Tibial artery (tissue), 4 donors: ENCODE results near the gene MAN2A1.

Experiments
- DNase-seq, 2 donors: peaks; one replicate each; pipeline ENCODE4 v3.0.0-alpha.2; 2019
- H3K27ac ChIP-seq, 2 donors: fragments of 200-600 bp; sonication (generic) in 1 of 2; 1 replicate in 1 of 2; 2 replicates in 1 of 2; pipeline ENCODE4 v1.5.1; 2018 to 2019; ENCODE audit warnings: mild to moderate bottlenecking in 1 of 2
- H3K27me3 ChIP-seq, 2 donors: fragments of 200-600 bp; sonication (generic) in 1 of 2; one replicate each; pipeline versions ENCODE4 v1.5.1 to v1.6.0; 2016 to 2019
- H3K36me3 ChIP-seq, 3 donors: fragments of 200-600 bp; sonication (generic) in 2 of 3; one replicate each; pipeline ENCODE4 v1.5.1; 2016 to 2019; ENCODE audit warnings: mild to moderate bottlenecking in 2 of 3
- H3K4me1 ChIP-seq, 4 donors: fragments of 200-600 bp; sonication (generic) in 2 of 4; 1 replicate in 3 of 4; 2 replicates in 1 of 4; pipeline ENCODE4 v1.5.1; 2016 to 2019
- H3K4me3 ChIP-seq, 2 donors: fragments of 200-600 bp; sonication (generic) in 1 of 2; 1 replicate in 1 of 2; 2 replicates in 1 of 2; pipeline ENCODE4 v1.5.1; 2018 to 2019; ENCODE audit warnings: mild to moderate bottlenecking in 2 of 2
- H3K9me3 ChIP-seq, 3 donors: fragments of 200-600 bp; sonication (generic) in 1 of 3; one replicate each; pipeline ENCODE4 v1.5.1; 2016 to 2019
- intact Hi-C: fragments of 100-400 bp; cut with DNase I; formaldehyde crosslinking; loops from one replicate; pipeline ENCODE4 v1.15.0; 2023; ENCODE audit warnings: low total_unique reads
- TF ChIP-seq, protein P1 (sequence below), 2 experiments: fragments of 200-600 bp in 1 of 2; fragments of 450-650 bp in 1 of 2; IDR thresholded peaks; one replicate each; pipeline ENCODE4 v1.5.1; 2017 to 2019; ENCODE audit warnings: antibody characterized with exemption in 2 of 2, mild to moderate bottlenecking in 1 of 2, moderate library complexity in 1 of 2

MAN2A1 gene

DNA sequence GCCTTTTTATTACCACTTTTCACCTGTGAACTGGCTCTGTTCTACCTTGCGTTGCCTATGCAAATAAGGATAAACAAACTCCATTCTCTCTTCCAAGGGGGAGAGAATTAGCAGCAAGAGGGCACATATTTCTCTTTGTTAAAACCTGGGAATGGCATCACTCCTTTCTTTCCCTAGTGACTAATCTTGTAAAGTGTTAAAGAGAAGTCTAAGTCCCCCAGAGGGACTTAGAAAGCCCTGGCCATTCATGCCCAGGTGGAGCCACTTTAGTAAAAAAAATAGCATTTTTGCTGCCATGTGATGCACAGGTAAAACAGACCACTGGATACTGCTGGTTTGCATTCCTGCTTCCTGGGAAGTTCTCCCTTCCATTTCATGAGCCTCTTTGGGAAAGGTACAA, 148.4 kb downstream of the MAN2A1 start:
- intact Hi-C loops: no loop called here
- Histone ChIP-seq H3K4me1 (no peaks in the 10 kb centered on the region), H3K27ac (no peak overlapping the region), H3K36me3 (peaks cover 21 to 29% (median 22%) of the 10 kb centered on the region in 3 donors), H3K9me3 (no peaks in the 10 kb centered on the region), H3K27me3 (no peaks in the 10 kb centered on the region), H3K4me3 (no peak overlapping the region)
- TF ChIP-seq, protein P1, sequence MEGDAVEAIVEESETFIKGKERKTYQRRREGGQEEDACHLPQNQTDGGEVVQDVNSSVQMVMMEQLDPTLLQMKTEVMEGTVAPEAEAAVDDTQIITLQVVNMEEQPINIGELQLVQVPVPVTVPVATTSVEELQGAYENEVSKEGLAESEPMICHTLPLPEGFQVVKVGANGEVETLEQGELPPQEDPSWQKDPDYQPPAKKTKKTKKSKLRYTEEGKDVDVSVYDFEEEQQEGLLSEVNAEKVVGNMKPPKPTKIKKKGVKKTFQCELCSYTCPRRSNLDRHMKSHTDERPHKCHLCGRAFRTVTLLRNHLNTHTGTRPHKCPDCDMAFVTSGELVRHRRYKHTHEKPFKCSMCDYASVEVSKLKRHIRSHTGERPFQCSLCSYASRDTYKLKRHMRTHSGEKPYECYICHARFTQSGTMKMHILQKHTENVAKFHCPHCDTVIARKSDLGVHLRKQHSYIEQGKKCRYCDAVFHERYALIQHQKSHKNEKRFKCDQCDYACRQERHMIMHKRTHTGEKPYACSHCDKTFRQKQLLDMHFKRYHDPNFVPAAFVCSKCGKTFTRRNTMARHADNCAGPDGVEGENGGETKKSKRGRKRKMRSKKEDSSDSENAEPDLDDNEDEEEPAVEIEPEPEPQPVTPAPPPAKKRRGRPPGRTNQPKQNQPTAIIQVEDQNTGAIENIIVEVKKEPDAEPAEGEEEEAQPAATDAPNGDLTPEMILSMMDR (IDR thresholded peaks at IDR 0.05): no peak
- DNase-seq: no peak

DNA sequence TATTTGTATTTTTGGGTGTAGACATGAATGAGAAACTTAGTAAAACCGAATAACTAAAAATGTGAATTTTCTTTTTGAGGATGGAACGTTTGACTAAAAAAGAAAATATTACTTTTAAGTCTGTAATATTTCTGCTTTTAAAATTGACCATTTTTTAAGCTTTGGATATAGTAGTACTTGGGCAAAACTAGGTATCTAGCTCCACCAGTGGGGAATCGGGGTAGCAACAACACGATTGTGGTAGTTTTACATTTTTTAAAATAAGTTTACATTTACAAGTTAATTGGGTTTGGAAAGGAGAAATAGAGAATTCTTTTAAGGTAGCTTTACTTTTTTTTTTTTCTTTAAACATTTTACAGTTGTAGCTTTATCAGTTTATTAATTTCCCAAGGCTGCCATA, 154.4 kb downstream of the MAN2A1 start:
- TF ChIP-seq, protein P1 (IDR thresholded peaks at IDR 0.05): no peak
- Histone ChIP-seq H3K4me1 (no peaks in the 10 kb centered on the region), H3K27ac (no peak overlapping the region), H3K36me3 (peaks cover 50 to 63% (median 57%) of the 10 kb centered on the region in 3 donors), H3K9me3 (no peaks in the 10 kb centered on the region), H3K4me3 (no peak overlapping the region), H3K27me3 (no peaks in the 10 kb centered on the region)
- no peak for DNase-seq
- intact Hi-C loops: no loop called here

DNA sequence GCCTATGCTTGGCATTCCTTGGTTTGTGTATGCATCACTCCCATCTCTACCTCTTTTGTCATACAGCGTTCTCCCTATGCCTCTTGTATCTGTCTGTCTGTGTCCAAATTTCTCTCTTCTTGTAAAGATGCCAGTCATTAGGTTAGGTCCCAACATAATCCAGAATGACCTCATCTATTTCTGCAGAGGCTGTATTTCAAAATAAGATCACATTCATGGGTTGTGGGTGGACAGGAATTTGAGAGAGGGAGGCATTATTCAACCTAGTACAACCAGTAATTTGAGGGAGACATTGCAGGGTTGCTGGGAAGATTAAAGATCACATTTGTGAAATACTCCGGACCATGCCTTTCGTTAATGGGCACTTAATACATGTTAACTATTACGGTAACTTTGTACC, 155.0 kb downstream of the MAN2A1 start:
- H3K27ac ChIP-seq: no peak overlapping the region

DNA sequence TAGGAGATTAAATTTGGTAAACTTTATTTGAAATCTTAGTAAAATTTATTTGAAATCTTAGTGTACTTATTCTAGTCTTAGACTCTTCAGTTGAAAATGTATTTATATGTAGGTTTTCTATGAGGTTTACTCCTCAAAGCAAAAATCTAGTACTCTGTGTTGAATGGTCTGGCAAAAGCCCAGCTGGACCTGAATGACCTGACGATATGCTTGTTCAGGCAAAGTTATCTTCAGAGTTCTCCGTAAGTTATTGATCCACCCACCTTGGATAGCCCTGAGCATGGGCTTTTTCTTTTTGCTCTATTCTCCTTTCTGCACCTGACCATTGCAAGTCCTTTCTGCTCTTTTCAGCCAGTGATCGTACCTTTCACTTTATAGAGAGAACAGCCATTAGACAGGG, 158.4 kb downstream of the MAN2A1 start:
- Histone ChIP-seq H3K27ac (no peak overlapping the region), H3K36me3 (peaks cover 38 to 63% (median 54%) of the 10 kb centered on the region in 3 donors), H3K27me3 (no peaks in the 10 kb centered on the region), H3K9me3 (no peaks in the 10 kb centered on the region), H3K4me1 (no peaks in the 10 kb centered on the region), H3K4me3 (no peak overlapping the region)
- TF ChIP-seq, protein P1 (IDR thresholded peaks at IDR 0.05): no peak
- DNase-seq: no peak
- intact Hi-C loops: no loop called here

More for the DNA sequence above, 155.0 kb downstream of the MAN2A1 start:
- no peak overlapping the region for H3K4me3 ChIP-seq
- H3K36me3 ChIP-seq: peaks cover 54 to 68% (median 62%) of the 10 kb centered on the region in 3 donors
- TF ChIP-seq, protein P1 (IDR thresholded peaks at IDR 0.05): no peak
- DNase-seq: no peak
- H3K27me3 ChIP-seq: no peaks in the 10 kb centered on the region
- intact Hi-C loops: no loop called here
- H3K9me3 ChIP-seq: no peaks in the 10 kb centered on the region
- H3K4me1 ChIP-seq: no peaks in the 10 kb centered on the region

DNA sequence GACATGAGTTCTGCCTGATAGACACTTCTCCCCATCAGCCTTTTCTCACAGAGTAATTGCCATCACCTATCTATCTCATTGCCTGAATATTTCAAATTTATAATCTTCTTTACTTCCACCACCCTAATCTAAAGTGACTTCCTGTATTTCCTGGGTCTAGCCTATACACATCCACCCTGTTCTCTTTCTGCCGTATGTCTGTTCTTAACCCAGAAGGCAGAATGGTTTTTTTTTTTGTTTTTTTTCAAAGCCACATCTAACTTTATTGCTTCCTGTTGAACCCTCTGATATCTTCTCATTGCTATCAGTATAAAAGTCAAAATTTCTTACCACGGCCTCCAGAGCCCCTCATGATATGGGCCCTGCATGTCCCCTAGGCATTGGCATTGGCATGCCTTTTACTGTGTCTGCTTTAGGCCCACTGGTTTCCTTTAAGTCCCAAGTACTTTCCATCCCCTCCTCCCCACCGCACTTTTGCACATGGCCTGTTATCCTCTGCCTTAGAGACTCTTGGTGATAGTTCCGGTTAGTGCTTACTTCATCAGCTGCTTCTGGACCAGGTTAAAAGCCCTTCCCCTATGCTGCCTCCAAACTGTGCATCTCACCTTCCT, 159.9 kb downstream of the MAN2A1 start:
- Histone ChIP-seq H3K4me1 (no peaks in the 10 kb centered on the region), H3K36me3 (peaks cover 35 to 63% (median 54%) of the 10 kb centered on the region in 3 donors), H3K27me3 (no peaks in the 10 kb centered on the region), H3K4me3 (no peak overlapping the region), H3K27ac (no peak overlapping the region), H3K9me3 (no peaks in the 10 kb centered on the region)
- intact Hi-C loops: no loop called here
- TF ChIP-seq, protein P1 (IDR thresholded peaks at IDR 0.05): no peak
- no peak for DNase-seq
